GF-D8 (cell line): ENCODE data around the gene CLDN4.

ENCODE experiments used
- DNase-seq: peaks from one replicate; lab custom pipeline; 2025; lab: John Stamatoyannopoulos, UW

Gene CLDN4

DNA sequence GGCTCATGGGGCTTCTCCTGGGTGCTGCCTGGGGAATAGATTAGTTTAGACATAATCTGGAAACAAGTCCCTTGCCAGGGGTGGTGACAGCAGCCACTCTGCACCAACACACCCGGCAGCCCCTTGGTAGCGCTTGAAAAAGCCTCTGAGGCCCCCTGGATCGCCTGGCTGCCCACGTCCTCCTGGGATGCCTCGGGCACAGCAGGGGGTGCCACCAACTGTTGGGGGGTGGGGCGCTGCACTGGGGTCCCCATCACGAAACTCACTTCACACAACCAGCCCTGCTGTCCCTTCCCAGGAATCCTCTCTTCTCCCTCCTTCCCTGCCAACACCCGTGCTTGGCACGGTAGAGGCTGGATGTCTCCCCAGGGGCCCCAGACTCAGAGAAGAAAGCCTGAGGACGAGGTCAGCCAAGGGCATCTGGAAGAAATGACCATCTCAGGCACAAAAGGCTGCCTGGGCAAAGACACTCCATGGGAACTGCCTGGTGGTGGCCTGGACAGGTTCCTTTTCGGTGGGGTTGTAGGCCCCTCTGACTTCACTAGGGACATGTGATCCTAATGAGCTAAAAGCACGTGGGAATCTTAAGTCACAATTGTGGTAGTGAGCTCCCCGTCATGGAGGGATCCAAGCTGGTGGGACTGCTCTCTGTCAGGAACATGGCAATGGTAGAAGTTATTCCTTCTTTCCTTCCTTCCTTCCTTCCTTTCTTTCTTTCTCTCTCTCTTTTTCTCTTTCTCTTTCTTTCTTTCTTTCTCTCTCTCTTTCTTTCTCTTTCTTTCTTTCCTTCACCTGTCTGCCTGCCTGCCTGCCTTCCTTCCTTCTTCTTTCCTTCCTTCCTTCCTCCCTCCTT lies 41.5 kb downstream of the CLDN4 start:
- DNase-seq, result no peak

- DNase-seq, result no peak
Observed at GRCh38 chr7:73876361-73876760, 45.6 kb downstream of the CLDN4 start.

DNA sequence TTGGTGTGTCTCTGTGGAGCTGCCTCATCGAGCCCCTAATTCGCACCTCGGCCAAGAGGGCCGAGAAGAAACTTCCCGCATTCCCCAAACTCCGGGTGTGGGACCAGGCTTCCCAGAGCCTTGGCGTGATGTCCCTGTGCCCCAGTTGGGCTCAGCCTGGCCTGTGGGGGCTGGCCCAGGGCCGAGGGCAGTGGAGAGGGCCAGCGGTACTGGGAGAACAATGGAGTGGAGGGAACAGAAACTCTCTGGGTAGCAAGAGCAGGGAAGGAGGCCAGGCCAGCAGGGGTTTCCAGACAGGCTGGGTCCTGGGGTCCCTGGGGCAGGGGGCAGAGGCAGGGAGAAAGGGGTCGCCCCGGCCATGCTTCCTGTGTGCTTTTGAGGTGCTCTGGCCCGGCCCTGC lies 46.2 kb downstream of the CLDN4 start:
- no peak for DNase-seq

GRCh38 chr7:73879977-73880681 lies 49.3 kb downstream of the CLDN4 start:
- DNase-seq, result no peak

DNA sequence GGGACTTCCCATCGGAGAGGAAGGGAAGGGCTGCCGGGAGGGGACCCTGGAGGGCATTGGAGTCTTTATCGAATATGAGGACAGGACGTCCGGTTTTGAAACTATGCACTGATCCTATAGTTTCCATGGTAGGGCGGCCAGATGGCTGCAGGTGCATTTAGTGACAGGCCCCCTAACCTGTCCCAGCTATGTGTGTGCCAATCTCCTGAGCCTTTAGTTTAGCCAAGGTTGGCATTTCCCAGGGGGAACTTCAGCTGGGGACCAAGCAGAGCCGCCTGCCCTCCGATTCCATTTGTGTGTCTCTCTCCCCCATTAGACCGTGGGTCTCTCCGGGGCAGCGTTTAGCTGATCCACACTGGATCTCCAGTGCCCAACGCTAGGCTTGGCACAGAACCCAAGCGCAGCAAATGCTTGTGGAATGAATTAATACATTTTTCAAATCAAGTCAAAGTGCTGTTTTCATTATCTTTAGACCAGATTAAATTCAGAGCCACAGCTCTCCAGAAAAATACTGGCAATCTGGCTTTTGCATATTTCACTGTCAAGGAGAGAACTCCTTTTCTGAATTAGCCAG lies 50.0 kb downstream of the CLDN4 start:
- DNase-seq, result no peak

- no peak for DNase-seq
Observed at GRCh38 chr7:73881352-73882046, 50.7 kb downstream of the CLDN4 start.

GRCh38 chr7:73882047-73882402 lies 51.2 kb downstream of the CLDN4 start:
- no peak for DNase-seq
